NCI-H2196 (cell line): ENCODE results near the gene SH2D1B.

Source experiments
- DNase-seq: peaks from one replicate; lab custom pipeline; 2025; ENCODE audit not compliant: unreplicated experiment; lab: John Stamatoyannopoulos, UW

SH2D1B gene

GRCh38 chr1:162383516-162383915 is 28.4 kb downstream of the SH2D1B start:
- no peak for DNase-seq

- no peak for DNase-seq
Observed at GRCh38 chr1:162383091-162383490, 28.8 kb downstream of the SH2D1B start.

DNA sequence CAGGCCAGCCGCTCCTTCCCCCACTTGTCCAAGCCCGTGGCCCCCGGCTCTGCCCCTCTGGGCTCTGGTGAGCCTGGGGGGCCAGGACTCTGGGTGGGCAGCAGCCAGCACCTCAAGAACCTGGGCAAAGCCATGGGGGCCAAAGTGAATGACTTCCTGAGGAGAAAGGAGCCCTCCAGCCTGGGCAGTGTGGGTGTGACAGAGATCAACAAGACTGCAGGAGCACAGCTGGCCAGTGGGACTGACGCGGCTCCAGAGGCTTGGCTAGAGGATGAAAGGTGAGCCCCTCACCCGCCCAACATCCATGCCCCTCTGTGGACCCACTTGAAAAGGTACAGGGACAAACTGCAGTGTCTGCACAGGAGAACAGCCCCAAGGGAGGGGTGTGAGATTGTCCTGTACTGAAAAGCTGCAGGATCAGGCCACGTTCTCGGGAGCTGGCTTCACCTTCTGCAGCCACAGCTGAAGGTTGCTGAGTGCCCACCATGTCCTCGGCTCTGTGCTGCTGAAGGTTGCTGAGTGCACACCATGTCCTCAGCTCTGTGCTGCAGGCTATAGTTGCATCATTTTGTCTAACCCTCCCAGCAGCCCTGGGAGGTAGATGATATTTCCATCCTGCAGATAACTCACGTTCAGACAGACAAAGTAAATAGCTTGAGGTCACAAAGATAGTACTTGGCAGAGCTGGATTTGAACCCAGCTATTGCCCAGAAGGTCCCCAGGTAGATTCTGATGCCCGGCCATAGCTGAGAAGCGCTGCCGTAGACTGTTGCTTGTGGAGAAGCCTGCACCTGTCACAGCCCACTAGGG is 29.8 kb downstream of the SH2D1B start:
- DNase-seq: no peak

GRCh38 chr1:162381383-162381782 is 30.6 kb downstream of the SH2D1B start, which contains the start of gene C1orf226:
TSS of gene C1orf226 (plus strand) at chr1:162381728. CDS start at chr1:162381902, 174 bp downstream.
- DNase-seq: no peak

DNA sequence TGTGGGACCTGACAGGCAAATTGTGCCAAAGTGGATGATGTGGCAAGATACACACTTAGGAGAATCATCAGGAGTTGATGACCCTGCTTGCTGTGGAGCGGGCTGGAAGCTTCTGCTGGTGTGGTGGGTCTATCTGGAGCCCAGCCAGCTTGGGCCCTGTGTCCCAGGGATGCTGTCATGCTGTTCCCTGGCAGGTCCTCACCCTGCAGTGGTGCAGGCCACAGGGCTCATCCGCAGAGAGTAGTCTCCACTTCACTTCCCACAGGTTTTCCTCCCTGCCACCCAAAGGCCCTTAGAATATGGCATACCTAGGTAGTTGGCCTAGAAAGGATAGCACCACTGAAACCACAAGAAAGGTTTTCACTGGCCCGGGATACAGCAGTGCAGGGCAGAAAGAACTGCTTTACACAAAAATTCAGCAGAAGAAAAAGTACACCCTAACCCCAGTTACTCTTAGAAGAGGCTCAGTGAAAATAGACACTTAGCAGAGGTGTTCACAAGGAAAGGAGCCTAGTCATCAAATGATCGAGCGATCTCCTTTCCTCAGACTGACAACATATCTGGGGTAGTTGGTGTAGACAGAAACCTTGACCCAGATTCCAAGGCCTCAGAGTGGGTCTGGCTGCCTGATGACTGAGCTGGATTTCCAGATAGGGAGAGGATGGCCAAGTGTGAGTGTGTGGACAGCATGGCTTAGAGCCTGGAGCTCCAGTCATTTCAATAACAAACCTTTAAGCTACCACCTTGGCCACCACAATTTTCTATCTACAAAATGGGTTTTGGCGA is 31.7 kb downstream of the SH2D1B start:
- DNase-seq: no peak

DNA sequence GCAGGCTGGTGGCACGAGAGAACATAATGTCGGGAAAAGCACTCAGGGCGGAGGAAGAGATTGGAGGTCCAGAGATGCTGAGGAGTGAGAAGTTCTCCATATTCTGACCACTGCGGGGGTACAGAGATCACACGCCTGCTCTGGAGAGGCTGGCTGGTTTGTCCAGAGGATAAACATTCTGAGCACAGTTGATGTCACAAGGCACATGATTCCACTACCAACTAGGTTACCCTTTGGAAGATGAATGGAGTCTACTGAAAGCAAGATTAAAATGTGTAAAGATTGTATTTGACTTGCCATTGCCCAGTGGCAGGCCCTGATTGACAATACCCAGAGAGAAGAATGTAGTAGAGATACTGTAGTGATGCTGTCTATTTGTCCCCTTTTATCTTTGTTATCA is 35.2 kb downstream of the SH2D1B start, which contains the start of gene SPATA46:
TSS of gene SPATA46 (minus strand) at position 164 of the 400 bp plus-strand sequence. CDS start at position 100, 64 bp downstream.
- no peak for DNase-seq

DNA sequence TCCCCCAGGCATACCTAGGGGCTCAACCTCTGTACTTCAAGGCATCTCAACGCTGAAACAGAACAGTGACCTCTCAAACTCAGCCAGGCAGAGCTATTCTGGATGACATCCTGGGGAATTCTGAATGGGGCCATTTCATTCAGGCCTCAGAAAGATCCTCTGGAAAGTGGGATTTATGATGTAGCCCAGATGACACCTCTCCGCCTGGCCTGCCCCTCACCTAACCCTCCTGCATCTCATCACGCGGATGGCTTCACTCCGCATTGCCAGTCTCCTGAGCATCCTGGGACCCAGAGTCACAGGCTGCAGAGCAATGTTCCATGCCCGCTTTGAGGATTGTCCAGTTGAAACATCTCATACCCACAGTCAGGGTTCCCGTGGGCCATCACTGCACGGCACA is 36.5 kb downstream of the SH2D1B start:
- no peak for DNase-seq

- no peak for DNase-seq
Observed at GRCh38 chr1:162374406-162374805, 37.5 kb downstream of the SH2D1B start.

GRCh38 chr1:162373541-162374260 is 38.2 kb downstream of the SH2D1B start:
- peak; percentile 67 for DNase-seq

DNA sequence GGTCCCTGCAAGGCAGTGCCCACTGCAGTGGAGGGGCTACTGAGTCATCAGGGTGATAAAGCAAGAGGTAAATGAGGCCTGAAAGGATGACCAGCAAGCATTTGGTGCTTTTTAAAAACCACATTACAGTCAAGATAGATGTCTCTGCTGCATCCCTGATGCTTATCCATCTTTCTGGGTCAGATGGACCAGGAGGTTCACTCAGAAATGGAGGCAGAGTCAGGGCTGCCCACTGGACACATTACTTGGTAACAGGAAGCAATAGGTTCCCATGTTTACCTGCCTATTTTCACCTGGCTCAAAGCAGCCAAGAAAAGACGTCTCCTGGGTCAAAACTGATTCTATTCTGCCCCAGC is 38.9 kb downstream of the SH2D1B start:
- no peak for DNase-seq

GRCh38 chr1:162372159-162373071 is 39.5 kb downstream of the SH2D1B start:
- DNase-seq: no peak

DNA sequence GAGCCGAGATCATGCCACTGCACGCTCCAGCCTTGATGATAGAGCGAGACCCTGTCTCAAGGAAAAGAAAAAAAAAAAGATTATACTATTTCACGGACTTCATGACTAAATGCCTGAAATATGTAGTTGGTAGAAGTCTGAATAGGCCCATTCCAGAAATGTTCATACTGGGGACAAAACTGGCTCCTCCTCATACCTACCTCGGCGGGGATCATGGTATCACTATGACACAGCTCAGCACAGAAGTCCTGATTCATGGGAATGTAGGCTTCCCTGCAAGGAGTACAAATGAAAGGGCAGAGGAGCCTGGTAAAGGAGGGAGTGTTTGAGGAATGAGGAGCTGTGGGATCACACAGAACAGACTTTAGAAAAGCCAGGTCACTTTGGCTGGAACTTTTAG is 40.3 kb downstream of the SH2D1B start:
- no peak for DNase-seq

DNA sequence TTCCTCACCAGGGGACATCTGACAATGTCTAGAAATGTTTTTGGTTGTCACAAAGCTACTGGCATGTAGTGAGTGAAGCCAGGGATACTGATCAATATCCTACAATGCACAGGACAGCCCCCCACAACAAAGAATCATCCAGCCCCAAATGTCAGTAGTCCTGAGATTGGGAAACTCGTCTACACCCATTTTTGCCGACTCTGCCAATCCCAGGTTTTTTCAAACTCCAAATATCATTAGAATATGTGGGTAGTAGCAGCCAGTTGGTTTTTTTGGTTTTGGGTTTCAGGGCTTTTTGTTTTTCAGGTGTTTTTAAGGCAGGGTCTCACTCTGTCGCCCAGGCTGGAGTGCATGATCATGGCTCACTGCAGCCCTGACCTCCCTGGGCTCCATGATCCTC is 41.2 kb downstream of the SH2D1B start:
- DNase-seq: no peak

DNA sequence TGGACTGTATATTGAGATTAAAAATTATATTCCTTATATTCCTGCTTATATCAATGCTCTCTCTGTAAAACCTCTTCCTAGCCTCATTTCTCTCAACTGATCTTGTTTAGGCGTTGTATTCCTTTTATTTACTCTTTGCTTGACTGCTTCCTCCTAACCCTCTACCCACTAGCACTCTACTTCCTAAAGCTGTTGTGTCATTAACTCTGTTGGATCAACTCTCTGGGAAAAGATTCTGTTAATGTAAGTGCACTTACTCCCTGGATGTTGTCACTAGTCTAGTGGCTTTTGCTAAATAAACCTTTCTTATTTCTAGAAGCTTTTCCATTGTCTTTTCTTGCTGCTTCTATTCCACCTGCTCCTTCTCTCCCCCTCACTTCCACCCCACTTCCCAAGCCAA is 41.8 kb downstream of the SH2D1B start:
- DNase-seq: no peak

- no peak for DNase-seq
Observed at GRCh38 chr1:162369571-162369970, 42.4 kb downstream of the SH2D1B start.

DNA sequence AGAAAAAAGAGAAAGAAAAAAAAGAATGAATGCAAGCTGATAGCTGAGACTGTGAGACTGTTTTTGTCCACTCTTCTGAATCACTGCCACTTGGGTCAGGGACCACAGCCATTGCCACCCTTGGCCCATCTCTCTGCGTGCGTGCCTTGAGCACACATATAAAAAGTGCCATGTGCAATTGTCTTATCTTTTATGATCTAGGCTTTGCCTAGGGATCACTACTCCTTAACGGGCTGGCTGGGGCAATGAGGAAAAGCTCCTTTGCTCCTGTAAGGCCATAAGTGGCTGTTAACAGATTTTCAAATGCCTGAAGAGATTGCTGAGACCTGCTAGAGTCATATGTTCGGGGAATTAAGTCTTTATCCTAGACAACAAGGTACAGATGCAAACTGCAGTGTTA is 43.5 kb downstream of the SH2D1B start:
- DNase-seq: no peak

GRCh38 chr1:162367772-162368171 is 44.2 kb downstream of the SH2D1B start:
- DNase-seq: no peak

GRCh38 chr1:162367073-162367472 is 44.9 kb downstream of the SH2D1B start:
- no peak for DNase-seq

DNA sequence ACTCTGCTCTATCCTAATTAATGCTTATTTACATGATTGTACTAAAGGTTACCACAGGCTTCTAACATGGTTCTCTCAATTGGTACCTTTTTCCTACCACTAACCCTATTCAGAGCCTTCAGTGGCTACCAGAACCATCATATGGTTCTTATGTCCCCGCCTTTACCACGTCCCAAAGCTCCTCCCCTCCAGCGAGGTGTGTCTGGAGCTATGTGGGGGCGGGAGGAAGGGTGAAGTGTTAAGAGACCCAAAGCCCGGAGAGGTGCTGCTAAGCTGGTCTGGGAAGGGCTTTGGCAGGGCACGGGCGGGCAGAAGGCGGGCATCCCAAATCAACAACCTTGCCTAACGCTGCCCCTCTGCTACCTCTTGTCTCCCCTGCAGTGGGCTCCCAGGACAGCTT is 45.3 kb downstream of the SH2D1B start:
- DNase-seq: no peak

DNA sequence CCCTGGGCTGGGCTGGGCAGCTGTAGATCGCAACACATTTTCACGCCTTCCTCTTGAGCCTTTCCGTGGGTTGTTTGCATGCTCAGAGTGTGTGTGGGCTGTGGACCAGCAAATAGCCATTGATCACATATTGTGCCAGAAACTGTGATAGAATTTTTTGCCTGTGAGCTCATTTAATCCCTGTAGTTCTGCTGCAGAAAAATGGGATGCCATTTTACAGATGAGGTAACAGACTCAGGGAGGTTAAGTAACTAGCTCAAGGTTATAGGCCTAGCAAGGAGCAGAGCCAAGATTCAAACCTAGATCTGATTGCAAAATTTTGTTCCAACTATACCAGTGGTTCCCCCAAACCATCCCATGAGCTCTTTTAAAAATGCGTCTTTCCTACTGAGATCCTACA is 45.8 kb downstream of the SH2D1B start:
- no peak for DNase-seq
